K562 (cell line): ENCODE measurements around the gene IZUMO4. TPM values are rescaled to one million over a fixed set of nuclear protein-coding genes. Genes with fewer than 3 reads are reported as not detected.

Source experiments
- ARID3B ChIP-seq: fragments of 250-450 bp; sonication (Bioruptor Pico); IDR thresholded peaks from 2 replicates; pipeline ENCODE4 v1.4.0; 2020; ENCODE audit warnings: borderline replicate concordance
- ATF2 ChIP-seq: sonication (generic); formaldehyde crosslinking; IDR thresholded peaks from 2 replicates; pipeline ENCODE4 v1.8.1; 2022; ENCODE audit warnings: missing genetic modification reagents
- ATF6 ChIP-seq: sonication (generic); formaldehyde crosslinking; IDR thresholded peaks from 2 replicates; pipeline ENCODE4 v1.4.0; 2020; ENCODE audit warnings: mild to moderate bottlenecking, missing genetic modification reagents
- BRD4 ChIP-seq: fragments of 200-600 bp; sonication (generic); IDR thresholded peaks from 2 replicates; pipeline ENCODE4 v1.6.1; 2017; ENCODE audit warnings: inconsistent platforms
- CTCFL ChIP-seq: IDR thresholded peaks from 2 replicates; pipeline ENCODE4 v1.6.1; 2011; ENCODE audit warnings: borderline replicate concordance, low read depth, mild to moderate bottlenecking, moderate library complexity, low read length; ENCODE audit not compliant: insufficient read depth, poor library complexity, severe bottlenecking
- GATA2 ChIP-seq: sonication (generic); formaldehyde crosslinking; IDR thresholded peaks from 2 replicates; pipeline ENCODE4 v1.4.0; 2020; ENCODE audit warnings: mild to moderate bottlenecking, missing genetic modification reagents
- MAX ChIP-seq: sonication (generic); formaldehyde crosslinking; IDR thresholded peaks from 2 replicates; pipeline ENCODE4 v1.9.0; 2022; ENCODE audit warnings: mild to moderate bottlenecking, missing genetic modification reagents
- MEF2D ChIP-seq: conservative IDR thresholded peaks from 2 replicates; pipeline ENCODE4 v1.6.1; 2016; ENCODE audit warnings: low read depth, missing genetic modification characterization, missing compliant biosample characterization
- NFXL1 ChIP-seq: fragments of 450-650 bp; formaldehyde crosslinking; IDR thresholded peaks from 2 replicates; pipeline ENCODE4 v1.4.0; 2021; ENCODE audit warnings: mild to moderate bottlenecking
- PREB ChIP-seq: sonication (generic); formaldehyde crosslinking; IDR thresholded peaks from 2 replicates; pipeline ENCODE4 v1.8.1; 2023; ENCODE audit warnings: mild to moderate bottlenecking, missing genetic modification reagents
- SMAD3 ChIP-seq: fragments of 450-650 bp; formaldehyde crosslinking; conservative IDR thresholded peaks from 2 replicates; pipeline ENCODE4 v1.4.0; 2020; ENCODE audit warnings: mild to moderate bottlenecking
- SMARCA5 ChIP-seq: fragments of 450-650 bp; IDR thresholded peaks from 2 replicates; pipeline ENCODE4 v1.6.1; 2016
- SMARCE1 ChIP-seq: fragments of 450-650 bp; IDR thresholded peaks from 2 replicates; pipeline ENCODE4 v1.7.1; 2016; ENCODE audit warnings: mild to moderate bottlenecking
- SMC3 ChIP-seq: conservative IDR thresholded peaks from 2 replicates; pipeline ENCODE4 v1.6.1; 2011; ENCODE audit warnings: low read depth, low read length, improper control_type of control experiment; ENCODE audit not compliant: insufficient read depth
- TCF7L2 ChIP-seq: fragments of 150-350 bp; IDR thresholded peaks from 2 replicates; pipeline ENCODE4 v1.6.1; 2016; ENCODE audit warnings: low read depth, mild to moderate bottlenecking, low read length, moderate library complexity
- ZBTB17 ChIP-seq: fragments of 450-650 bp; formaldehyde crosslinking; IDR thresholded peaks from 2 replicates; pipeline ENCODE4 v1.4.0; 2020; ENCODE audit warnings: mild to moderate bottlenecking
- ZNF124 ChIP-seq: sonication (generic); formaldehyde crosslinking; IDR thresholded peaks from 2 replicates; pipeline ENCODE4 v1.8.1; 2022; ENCODE audit warnings: missing genetic modification reagents
- ZNF224 ChIP-seq: sonication (generic); formaldehyde crosslinking; IDR thresholded peaks from 2 replicates; pipeline ENCODE4 v1.8.0; 2022; ENCODE audit warnings: mild to moderate bottlenecking, missing genetic modification reagents
- ZNF76 ChIP-seq: fragments of 250-450 bp; sonication (Bioruptor Pico); IDR thresholded peaks from 2 replicates; pipeline ENCODE4 v1.4.0; 2020; ENCODE audit warnings: mild to moderate bottlenecking, moderate library complexity, borderline replicate concordance
- polyA plus RNA-seq, 8 experiments: library from polyadenylated mRNA; depleted of rRNA in 4 of 8; stranded (reverse) in 5 of 8; unstranded in 3 of 8; fragments of >200 nt; fragmentation: Nextera tagmentation in 2 of 8; fragmentation: Illumina TruSeq in 1 of 8; extraction: Ambion mirVana in 2 of 8; extraction: Trizol in 1 of 8; gene quantifications; 2 replicates each; pipeline versions ENCODE4 v1.2.1 to v1.2.3, GENCODE V29; 2011 to 2014; ENCODE audit warnings: inconsistent platforms in 1 of 8, missing spikeins in 1 of 8
- total RNA-seq, 7 experiments: library from RNA; depleted of rRNA in 6 of 7; stranded (reverse); fragments of >200 nt in 6 of 7; fragmentation: Illumina TruSeq in 2 of 7; extraction: Trizol in 2 of 7; gene quantifications; 2 replicates each; pipeline versions ENCODE4 v1.2.1 to v1.2.3, GENCODE V29; 2011 to 2021; ENCODE audit warnings: low replicate concordance in 1 of 7

The IZUMO4 gene
- total and polyA plus RNA-seq, 9 of the 15 experiments (the other 6 are each of a cell fraction or from before 2014, with no cell fraction given): 0.07 to 3.9 (median 1.2) TPM

- TF ChIP-seq CTCFL: peak; percentile 94
- TF ChIP-seq TCF7L2: no peak
- no peak for TF ChIP-seq ZNF124 (CRISPR knock-in tag)
- peak; percentile 94 for TF ChIP-seq MAX (CRISPR knock-in tag)
- 0 out of 2 replicates have a peak, but pooled peaks have one; percentile 40 for TF ChIP-seq SMARCE1
- TF ChIP-seq ATF6: no peak; the same call in 1 of the 2 replicates
- TF ChIP-seq SMAD3 (CRISPR knock-in tag): 0 out of 2 replicates have a peak, but pooled peaks have one; percentile 17
- peak; percentile 66; the same call in 1 of the 2 replicates for TF ChIP-seq BRD4
- TF ChIP-seq GATA2 (CRISPR knock-in tag): no peak
- TF ChIP-seq ZNF224 (CRISPR knock-in tag): no peak
- no peak for TF ChIP-seq SMARCA5
- peak; percentile 94; the same call in 1 of the 2 replicates for TF ChIP-seq ZNF76 (CRISPR knock-in tag)
- TF ChIP-seq ATF2 (CRISPR knock-in tag): peak; percentile 46; the same call in 1 of the 2 replicates
- TF ChIP-seq MEF2D: 0 out of 2 replicates have a peak, but pooled peaks have one; percentile 28
- no peak for TF ChIP-seq PREB (CRISPR knock-in tag)
- 0 out of 2 replicates have a peak, but pooled peaks have one; percentile 59 for TF ChIP-seq NFXL1
- TF ChIP-seq ARID3B: 0 out of 2 replicates have a peak, but pooled peaks have one; percentile 42
- 0 out of 2 replicates have a peak, but pooled peaks have one; percentile 15 for TF ChIP-seq SMC3
- TF ChIP-seq ZBTB17: 0 out of 2 replicates have a peak, but pooled peaks have one; percentile 67
These were observed 658 bp upstream of the IZUMO4 start, which contains the start of gene MOB3A (continued) for GRCh38 chr19:2096034-2096479.
